NCI-H1436 treated with DMSO at 0.1 percent for 48 hours (cell line): ENCODE measurements around the gene NPC1L1.

Experiments used
- DNase-seq: peaks from one replicate; lab custom pipeline; 2025; lab: John Stamatoyannopoulos, UW

The NPC1L1 gene, protein sequence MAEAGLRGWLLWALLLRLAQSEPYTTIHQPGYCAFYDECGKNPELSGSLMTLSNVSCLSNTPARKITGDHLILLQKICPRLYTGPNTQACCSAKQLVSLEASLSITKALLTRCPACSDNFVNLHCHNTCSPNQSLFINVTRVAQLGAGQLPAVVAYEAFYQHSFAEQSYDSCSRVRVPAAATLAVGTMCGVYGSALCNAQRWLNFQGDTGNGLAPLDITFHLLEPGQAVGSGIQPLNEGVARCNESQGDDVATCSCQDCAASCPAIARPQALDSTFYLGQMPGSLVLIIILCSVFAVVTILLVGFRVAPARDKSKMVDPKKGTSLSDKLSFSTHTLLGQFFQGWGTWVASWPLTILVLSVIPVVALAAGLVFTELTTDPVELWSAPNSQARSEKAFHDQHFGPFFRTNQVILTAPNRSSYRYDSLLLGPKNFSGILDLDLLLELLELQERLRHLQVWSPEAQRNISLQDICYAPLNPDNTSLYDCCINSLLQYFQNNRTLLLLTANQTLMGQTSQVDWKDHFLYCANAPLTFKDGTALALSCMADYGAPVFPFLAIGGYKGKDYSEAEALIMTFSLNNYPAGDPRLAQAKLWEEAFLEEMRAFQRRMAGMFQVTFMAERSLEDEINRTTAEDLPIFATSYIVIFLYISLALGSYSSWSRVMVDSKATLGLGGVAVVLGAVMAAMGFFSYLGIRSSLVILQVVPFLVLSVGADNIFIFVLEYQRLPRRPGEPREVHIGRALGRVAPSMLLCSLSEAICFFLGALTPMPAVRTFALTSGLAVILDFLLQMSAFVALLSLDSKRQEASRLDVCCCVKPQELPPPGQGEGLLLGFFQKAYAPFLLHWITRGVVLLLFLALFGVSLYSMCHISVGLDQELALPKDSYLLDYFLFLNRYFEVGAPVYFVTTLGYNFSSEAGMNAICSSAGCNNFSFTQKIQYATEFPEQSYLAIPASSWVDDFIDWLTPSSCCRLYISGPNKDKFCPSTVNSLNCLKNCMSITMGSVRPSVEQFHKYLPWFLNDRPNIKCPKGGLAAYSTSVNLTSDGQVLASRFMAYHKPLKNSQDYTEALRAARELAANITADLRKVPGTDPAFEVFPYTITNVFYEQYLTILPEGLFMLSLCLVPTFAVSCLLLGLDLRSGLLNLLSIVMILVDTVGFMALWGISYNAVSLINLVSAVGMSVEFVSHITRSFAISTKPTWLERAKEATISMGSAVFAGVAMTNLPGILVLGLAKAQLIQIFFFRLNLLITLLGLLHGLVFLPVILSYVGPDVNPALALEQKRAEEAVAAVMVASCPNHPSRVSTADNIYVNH (N-terminal part only)

DNA sequence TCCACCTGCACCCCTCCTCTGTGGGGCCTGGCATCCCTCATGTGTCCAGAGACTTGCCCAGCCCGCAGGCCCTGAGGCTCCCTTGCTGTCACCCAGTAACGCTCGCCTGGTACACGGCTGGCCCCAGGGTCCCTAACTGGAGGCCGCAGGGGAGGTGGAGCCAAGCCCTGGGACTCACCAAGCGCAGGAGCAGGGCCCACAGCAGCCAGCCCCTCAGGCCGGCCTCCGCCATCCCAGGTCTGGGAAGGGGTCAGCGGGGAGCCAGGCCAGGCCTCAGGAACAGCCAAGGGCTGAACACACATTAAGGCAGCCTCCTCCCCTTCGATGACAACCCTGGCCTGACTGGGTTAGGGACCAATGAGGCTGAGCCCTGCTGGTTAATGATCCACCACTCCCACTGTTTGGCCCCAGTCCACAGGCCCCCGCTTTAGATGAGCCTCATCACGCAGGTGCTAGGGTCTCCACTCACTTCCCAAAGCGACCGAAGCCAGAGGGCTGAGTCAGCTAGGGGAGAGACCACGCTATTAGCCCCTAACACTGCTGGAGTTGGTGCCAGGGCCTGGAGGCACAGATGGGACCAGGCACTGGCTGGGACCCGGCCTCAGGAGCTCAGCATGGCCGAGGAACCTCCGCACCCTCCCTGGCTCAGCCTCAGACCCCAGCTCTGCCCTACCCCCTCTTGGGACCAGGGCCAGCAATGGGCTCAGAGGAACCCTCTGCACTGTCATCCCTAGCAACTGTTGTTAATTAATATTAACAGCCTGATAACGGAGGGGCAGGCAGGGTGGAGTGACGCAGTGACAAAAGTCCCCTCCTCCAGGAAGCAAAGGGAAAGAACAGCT, at the start of gene NPC1L1:
NPC1L1 (minus strand) TSS at position 303 of the 842 bp plus-strand sequence; CDS start at position 232, 71 bp downstream.
- no peak for DNase-seq

DNA sequence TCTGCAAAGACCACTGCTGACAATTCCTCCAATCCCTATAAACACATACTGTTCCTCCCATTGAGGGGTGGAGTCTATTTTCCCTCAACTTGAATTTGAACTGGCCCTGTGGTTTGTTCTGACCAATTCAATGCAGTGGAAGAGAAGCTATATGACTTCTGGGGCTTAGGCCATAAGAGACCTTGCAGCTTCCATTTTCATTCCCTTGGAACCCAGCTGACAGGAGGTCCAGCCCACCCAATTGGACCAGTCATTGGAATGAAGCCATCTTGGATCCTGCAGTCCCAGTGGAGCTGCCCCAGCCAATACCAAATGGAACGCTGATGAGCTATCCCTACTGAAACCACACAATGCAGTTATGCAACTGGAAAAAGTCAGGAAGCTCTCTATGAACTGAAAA, 49.8 kb upstream of the NPC1L1 start:
- no peak for DNase-seq

DNA sequence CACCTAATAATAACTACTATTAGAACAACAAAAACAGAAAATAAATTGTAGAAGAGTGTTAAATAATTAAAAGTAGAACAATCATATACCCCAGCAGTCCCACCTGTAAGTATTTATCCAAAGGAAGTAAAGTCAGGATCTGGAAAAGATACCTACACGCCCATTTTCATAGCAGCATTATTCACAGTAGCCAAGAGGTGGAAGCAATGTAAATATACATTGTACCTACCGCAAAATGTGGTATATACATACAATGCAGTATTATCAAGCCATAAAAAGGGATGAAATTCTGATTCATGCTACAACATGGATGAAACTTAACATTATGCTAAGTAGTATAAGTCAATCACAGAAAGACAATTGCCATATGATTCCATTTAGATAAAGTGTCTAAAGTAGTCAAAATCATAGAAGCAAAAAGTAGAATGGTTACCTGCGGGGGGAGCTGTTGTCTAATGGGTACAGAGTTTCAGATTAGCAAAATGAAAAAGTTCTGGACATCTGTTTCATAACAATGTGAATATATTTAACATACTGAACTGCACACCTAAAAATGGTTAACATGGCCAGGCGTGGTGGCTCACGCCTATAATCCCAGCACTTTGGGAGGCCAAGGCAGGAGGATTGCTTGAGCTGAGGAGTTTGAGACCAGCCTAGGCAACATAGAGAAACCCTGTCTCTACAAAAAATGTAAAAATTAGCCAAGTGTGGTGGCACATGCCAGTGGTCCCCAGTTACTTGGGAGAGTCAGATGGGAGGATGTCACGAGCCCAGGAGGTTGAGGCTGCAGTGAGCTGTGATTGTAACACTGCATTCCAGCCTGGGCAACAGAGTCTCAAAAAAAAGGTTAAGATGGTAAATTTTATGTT, 46.9 kb upstream of the NPC1L1 start:
- no peak for DNase-seq

DNA sequence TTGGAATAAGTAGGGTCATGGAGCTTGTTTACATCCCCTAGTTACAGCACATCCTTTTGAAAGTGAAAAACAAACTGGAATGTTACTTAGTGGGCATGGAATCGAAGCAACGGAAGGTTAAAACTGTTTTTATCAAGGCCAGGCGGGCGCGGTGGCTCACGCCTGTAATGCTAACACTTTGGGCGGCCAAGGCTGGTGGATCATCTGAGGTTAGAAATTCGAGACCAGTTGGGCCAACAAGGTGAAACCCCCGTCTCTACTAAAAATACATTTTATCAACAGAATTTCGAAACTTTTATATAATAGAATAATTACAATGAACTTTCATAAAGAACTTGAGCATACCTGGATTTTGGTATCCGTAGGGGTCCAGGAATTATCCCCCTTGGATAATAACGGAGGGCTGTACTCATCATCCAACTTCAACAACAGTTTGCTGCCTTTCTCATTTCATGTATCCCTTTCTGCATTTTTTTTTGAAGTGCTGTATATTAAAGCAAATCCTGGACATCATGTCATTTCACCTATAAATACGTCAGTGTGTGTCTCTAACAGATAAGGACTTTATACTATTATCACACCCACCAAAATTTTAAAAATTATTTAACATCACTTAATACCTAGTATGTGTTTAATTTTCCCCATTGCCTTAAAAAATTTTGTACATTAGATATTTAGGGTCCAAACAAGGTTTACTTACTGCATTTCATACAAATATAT, 42.2 kb upstream of the NPC1L1 start:
- DNase-seq, result no peak

DNA sequence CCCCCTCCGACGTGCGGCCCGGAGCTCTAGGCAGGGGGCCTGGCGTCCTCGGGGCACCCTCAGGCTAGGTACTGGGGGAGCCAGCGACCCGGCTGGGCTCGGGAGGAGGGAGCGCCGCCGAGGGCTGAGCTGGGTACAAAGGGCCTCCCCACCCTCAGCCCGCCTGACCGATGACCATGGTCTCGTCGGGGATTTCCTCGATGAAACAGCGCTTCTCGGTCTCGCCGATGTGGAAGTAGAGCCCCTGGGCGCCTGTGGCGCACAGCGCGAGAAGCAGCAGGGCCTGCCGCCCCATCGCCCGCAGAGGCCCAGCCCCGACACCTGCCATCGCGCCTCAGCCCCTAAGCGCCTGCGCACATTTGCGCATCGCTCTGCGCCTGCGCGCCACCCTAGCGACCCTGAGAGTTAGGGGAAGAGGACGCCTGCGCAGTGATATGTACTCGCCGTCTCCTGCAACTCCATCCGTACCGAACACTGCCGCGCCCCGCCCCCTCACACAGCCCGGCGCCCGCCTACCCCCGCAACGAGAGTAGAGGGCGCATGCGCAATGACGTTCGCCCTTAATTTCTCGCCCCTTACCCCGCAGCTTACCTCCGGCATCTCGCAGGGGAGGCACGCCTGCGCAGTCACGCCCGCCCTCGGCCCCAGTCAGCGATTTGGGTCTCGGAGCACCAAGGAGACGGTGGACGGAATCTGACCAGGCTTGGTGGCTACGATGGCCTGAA, 40.9 kb upstream of the NPC1L1 start, which contains the start of gene TMED4:
TMED4 (minus strand) TSS at position 353 of the 725 bp plus-strand sequence; CDS start at position 328, 25 bp downstream.
- DNase-seq, result peak; percentile 98

DNA sequence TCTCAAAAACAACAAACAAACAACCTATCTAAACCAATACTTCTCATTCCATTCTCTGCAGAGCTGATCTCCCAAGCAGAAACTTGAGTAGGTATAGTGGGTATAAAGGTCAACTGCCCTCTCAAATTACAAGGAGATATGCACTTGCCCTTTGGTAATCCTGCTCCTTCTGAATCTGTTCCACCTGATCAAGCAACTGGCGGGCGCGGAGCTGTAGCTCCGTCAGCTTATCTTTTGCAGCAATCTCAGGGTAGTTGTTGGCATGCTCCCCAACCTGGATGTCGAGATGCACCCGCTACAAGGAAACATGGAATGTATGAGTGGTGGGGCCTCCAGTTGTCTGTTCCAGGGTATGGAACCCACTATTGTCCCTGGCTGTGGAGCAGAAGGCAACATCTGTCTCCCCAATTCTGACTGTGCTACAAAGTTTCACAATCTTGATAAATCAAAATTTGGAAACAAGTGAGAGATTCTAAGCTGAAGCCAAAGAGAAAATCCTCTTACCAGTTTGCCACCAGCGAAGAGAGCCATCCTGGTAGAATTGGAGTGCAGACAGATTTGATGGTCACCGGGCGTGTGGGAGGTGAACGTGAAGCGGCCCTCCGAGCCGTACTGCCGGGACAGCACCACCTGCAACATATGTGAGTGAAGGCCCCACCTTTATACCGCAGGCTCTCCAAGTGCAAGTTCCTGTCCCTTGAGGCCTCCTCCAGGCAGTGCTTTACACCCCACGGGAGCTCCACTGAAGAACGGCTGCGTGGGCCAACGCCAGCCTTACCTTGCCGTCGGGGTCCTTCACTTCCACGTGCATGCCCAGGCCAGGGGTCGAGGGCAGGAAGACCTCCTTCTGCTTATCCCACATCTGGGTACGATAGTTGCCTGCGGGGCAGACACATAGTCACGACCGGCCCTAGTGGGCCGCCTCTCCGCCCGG, 40.1 kb upstream of the NPC1L1 start:
- DNase-seq, result no peak

DNA sequence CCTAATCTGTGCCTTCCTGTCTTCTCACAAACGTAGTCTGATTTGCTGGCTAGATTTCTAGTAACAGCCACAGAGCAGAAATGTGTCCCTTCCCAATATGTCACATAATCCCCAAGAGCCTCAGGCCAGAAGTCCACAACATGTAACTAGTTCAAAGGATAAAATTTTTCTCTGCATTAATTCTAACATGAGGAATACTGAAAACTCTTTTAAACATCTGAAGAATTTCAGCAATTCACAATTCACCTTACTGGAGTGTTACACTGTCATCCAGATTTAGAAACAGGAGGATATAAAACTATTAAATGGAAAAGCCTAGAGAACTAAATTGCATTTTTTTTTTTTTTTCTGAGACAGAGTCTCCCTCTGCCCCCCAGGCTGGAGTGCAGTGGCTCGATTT, 35.1 kb upstream of the NPC1L1 start:
- no peak for DNase-seq

DNA sequence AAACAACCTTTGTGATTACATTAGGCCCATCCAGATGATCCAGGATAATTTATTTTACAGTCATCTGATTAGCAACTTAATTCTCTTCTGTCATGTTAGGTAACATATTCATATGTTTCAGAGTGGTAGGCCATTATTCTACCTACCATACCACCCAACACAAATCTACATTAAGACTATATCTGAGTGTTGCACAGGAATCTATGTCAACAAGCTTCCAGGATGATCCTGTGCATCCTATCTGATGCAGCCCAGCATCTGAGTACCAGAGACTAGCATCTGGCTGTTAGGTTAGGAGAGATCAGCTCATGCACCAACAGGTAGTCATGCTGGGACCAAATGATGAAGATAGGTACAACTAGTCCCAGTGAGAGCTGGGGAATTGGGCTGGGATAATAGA, 33.9 kb upstream of the NPC1L1 start:
- DNase-seq, result no peak

DNA sequence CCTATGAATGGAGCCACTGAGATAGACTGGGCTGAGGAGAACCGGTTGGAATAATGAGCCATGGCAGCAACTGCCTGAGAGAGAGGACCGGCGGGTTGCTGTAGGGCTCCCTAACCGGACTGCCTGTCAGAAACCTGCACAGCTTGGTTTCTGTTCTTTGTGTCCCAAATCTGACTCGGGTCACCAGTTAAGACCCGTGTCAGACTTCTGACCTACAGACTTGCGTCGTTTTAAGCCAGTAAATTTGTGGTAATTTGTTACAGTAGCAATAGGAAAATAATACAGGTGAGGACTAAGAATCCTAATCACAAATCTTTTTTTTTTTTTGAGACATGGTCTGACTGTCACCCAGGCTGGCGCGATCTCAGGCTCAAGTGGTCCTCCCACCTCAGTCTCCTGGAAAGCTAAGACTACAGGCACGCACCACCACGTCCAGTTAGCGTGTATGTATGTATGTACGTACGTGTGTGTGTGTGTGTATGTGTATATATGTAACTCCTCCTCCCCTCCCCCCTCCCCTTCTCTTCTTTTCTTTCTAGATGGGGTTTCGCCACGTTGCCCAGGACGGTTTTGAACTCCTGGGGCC, 33.2 kb upstream of the NPC1L1 start:
- DNase-seq, result no peak

DNA sequence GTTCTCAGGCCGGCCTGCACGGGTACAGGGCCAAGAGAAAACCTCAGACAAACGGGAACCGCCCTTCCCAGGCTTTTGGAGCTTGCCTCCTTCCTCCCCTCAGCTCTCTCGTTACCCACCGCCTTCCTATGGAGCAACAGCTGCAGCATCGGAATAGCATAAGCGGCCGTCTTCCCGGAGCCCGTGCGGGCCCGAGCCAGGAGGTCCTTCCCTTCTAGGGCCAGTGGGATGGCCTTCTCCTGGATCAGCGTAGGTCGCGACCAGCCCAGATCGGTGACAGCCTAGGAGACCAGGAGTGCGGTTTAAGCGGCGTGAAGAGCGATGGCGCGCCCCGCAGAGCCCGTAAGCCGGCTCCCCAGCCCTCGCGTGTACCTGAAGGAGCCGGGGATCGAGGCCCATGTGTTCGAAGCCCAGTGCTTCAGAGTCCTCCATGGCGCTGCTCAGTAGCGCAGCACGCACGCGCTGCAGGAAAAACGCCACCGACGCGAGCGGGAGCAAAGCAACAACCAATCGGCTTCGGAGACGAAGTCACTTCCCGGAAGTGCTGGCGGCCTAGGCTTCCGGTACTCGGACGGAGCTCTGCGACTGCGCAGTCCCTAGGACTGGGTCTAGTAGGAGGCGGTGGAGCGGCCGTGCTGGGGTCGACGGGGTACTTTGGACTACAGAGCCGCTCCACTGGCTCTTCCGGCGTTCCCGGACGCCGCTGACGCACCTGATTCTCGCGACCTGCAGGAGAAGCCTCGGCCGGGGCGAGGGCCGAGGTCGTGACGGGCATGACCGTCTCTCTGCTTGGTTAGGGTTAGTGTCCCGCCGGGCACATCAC, 32.5 kb upstream of the NPC1L1 start, which contains the start of gene DDX56:
DDX56 (minus strand) TSS at position 445 of the 823 bp plus-strand sequence; CDS start at position 432, 13 bp downstream.
- DNase-seq, result peak; percentile 63

DNA sequence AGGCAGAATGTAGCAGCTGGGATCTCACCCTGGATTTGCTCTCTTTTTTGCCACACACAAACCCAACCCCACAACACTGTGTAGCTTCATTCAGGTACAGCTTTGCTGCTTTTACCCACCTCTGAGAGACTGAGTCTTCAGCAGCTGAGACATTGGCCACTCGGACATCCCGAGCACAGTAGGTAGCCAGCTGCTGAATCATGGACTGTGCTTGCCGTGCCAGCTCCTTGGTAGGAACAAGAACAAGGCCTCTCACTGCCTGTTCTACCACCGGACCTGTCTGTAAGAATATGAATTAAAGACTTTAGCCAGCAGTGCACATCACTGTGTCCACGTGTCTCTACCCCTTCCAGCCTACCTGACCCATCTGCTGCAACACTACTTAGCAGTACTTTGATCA, 31.6 kb upstream of the NPC1L1 start:
- DNase-seq, result no peak

DNA sequence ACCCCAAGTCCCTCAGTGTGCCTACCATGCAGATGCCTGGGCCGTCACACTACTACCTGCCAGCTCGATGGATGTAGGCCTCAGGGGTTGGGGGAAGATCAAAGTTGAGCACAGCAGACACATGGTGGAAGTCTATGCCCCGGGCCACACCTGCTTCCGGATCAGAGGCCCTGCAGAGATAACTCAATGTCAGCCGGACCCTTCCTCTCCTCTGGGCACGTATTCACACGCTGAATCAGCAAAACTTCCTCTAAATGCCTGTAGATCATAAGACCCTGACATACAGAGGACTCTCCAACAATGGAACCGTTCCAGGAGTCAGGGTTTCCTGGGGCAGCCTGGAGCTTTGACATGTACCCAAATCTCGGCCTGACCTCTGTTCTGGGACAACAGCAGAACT, 28.8 kb upstream of the NPC1L1 start:
- no peak for DNase-seq

DNA sequence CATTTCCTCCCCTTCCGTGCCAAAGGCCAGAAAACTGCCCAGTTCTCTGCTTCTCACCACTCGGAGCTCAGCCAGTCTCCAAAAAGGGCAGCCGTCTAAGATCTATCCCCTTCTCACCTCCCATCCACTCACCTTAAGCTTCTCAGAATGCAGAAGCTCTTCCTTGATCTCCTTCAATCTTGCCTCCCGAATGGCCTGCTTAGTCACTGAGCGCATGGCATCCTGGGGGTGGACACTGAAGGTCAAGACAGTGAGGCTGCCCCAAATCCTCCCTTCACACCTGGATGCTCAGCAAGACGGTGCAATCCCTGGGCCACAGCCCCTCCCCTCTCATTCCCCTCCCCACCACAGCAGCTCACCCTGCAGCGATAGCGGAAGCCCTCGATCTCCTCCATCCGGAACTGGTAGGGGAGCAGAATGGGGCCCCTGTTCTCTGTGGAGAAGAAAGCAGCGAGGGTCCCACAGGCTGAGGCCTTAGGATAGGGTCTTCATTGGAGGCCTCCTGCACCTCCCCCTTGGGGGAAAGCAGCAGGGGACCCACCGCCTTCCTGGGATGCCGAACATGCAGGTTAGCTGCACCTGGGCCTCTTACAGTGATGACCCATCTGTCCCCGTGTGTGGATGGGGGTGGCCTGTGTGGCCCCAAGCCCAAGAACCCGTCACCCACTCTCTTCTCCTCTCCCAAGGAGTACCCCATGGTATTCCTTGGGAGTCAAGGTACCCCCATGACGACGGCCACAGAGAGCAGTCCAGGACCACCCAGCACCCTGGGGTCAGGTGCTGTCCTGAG, 27.8 kb upstream of the NPC1L1 start:
- no peak for DNase-seq

DNA sequence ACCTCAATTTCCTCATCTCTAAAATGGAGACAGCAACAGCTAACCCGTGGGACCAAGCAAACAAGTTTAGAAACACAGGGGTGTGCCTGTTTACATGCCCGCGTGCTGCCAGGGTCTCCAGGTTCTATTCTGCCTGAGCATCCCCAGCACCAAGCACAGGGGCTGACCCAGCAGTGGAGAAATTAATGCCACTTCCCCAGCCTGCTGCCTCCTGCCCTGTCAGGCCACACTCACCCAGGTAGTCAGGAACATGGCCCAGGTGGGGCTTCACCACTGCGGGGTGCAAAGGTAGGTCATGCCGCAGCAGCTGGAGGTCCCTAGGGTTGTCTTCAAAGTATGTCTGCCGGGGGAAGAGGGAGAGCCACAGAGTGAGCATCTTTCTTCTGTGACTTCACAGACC, 26.8 kb upstream of the NPC1L1 start:
- DNase-seq, result no peak

DNA sequence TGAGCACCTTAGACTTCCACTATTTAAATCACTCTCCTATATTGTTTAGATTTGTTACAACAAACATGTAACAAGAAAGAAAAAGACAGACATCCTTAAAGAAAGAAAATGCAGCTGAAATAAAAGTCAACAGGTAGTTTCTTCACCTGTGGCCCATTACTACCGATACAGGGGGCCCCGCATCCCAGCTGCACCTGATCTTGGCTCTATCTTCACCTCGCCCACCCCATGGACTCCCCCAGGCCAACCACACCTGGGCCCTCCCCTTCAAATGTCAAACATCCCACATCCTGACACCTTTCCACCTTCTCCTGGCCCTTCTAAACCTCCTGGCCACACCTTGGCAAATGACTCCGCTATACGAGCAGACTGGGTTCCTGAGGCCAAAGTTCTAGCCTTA, 25.6 kb upstream of the NPC1L1 start:
- DNase-seq, result no peak
